GM10266 (cell line): ENCODE results near the gene CRIM1.

ENCODE experiments used
- DNase-seq: peaks from one replicate; pipeline ENCODE4 v3.0.0; 2012; ENCODE audit errors: extremely low spot score
- CTCF ChIP-seq: IDR thresholded peaks from 2 replicates; pipeline ENCODE4 v1.5.1; 2012; ENCODE audit warnings: mild to moderate bottlenecking, low read depth; ENCODE audit not compliant: control insufficient read depth, insufficient read depth; ENCODE audit errors: missing control alignments

CRIM1 gene

GRCh38 chr2:36516136-36516870, 160.7 kb downstream of the CRIM1 start:
- no peak for DNase-seq
- no peak for TF ChIP-seq CTCF

- no peak for TF ChIP-seq CTCF
- DNase-seq, result no peak
These were observed 164.9 kb downstream of the CRIM1 start for GRCh38 chr2:36520431-36520830.

- TF ChIP-seq CTCF, result no peak
- DNase-seq, result no peak
These were observed 167.6 kb downstream of the CRIM1 start for GRCh38 chr2:36523153-36523552.

GRCh38 chr2:36525245-36525644, 169.7 kb downstream of the CRIM1 start:
- DNase-seq, result no peak
- TF ChIP-seq CTCF, result no peak

GRCh38 chr2:36526226-36526625, 170.6 kb downstream of the CRIM1 start:
- DNase-seq, result no peak
- TF ChIP-seq CTCF, result no peak

GRCh38 chr2:36528274-36528673, 172.7 kb downstream of the CRIM1 start:
- no peak for TF ChIP-seq CTCF
- peak; percentile 34 for DNase-seq

GRCh38 chr2:36528766-36529392, 173.3 kb downstream of the CRIM1 start:
- TF ChIP-seq CTCF, result no peak

More at GRCh38 chr2:36528766-36529392, 173.3 kb downstream of the CRIM1 start:
- DNase-seq, result no peak
